Lower leg skin (tissue), 3 donors: ENCODE measurements around the gene ARL5B.

ENCODE experiments used
- CTCF ChIP-seq, 3 donors: fragments of 450-650 bp; IDR thresholded peaks; one replicate each; pipeline ENCODE4 v1.5.1; 2016; ENCODE audit warnings: antibody characterized with exemption in 3 of 3, mild to moderate bottlenecking in 3 of 3, moderate library complexity in 2 of 3
- POLR2A ChIP-seq, 2 donors: fragments of 450-650 bp; IDR thresholded peaks; one replicate each; pipeline ENCODE4 v1.6.1; 2016 to 2017; ENCODE audit warnings: antibody characterized with exemption in 2 of 2, mild to moderate bottlenecking in 1 of 2, moderate library complexity in 1 of 2

GRCh38 chr10:18647945-18648344 lies 11.3 kb upstream of the ARL5B start:
- TF ChIP-seq CTCF (IDR thresholded peaks at IDR 0.05) = no peak
- TF ChIP-seq POLR2A (IDR thresholded peaks at IDR 0.05) = no peak
